ENCODE results near the gene ALDH4A1. TPM values are rescaled to one million over a fixed set of nuclear protein-coding genes. Genes with fewer than 3 reads are reported as not detected.

ALDH4A1 gene
- total and polyA plus RNA-seq, 12 donors, result 12.7 to 60.8 (median 36.6) TPM

DNA sequence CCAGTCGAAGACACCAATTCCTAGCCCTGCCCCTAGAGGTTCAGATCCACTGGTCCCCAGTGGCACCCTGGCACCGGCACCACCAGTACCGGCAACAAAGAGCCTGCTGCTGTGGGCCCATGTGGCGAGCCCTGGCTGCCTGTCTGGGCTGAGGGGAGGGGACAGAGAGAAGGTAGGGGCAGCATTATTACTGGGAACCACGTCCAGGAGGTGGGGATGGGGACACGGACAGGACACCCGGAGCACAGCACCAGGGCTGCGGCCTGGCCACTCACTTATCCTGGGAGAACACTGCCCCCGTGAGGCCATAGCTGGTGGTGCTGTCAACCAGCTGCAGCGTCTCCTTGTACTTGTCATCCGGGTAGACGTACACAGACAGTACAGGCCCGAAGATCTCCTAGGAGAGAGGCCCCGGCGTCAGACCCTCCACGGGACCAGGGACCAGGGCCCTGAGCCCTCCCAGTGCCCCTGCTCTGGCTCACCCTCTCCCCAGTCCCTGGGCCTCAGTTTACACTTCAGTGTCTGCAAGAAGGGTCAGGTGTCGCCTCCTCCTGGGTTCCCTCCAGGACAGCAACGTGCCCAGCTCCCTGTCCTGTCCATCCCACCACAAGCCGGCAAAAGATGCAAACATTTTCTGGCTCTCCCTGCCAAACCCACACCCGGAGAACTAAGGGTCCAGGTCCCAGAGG is 27.1 kb downstream of the ALDH4A1 start:
- ATAC-seq, result peak; percentile 47 to 84 (median 77)

DNA sequence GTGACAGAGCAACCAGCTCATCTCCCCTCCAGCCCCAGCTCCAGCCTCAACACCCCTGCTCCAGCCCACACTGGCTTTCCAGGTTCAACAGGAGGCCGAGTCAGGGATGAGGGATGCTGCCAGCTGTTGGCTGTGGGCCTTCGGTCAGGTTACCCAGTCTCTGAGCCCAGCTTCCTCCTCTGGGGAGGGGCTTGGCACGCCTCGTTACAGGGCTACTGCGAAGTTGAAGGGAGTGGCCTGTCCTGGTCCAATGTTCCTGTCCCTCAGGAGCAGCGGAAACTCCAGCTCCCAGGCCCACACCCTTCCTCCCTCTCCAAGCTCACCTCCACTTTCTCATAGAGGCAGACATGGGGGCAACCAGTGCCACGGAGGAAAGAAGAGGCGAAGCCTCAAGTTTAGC is 27.8 kb downstream of the ALDH4A1 start:
- 63 to 72% methylated on average over 8 of the region's 8 CpGs for WGBS, 2 donors
- DNase-seq, result no peak
- Histone ChIP-seq H3K27ac (no peak overlapping the region), H3K36me3 (peaks cover 0 to 23% (median 0%) of the 10 kb centered on the region in 9 donors), H3K9me3 (no peaks in the 10 kb centered on the region), H3K4me3 (no peak overlapping the region), H3K4me1 (peaks cover 0 to 11% (median 6%) of the 10 kb centered on the region in 9 donors), H3K27me3 (no peaks in the 10 kb centered on the region)
- peak in 6 of 8 donors; percentile 12 to 68 (median 36) for ATAC-seq
- intact Hi-C loops (cut with DNase I), result loop anchor here in 7 of 10 donors (2.0 to 5.0 kb wide), 3 partner anchors 276 to 278 kb away; no protein-coding TSS in a partner anchor
- no peak for TF ChIP-seq CTCF (IDR thresholded peaks at IDR 0.05)

More for the DNA sequence above, 27.1 kb downstream of the ALDH4A1 start:
- Histone ChIP-seq H3K9me3 (no peaks in the 10 kb centered on the region), H3K4me3 (no peak overlapping the region), H3K27ac (no peak overlapping the region), H3K36me3 (peaks cover 0 to 23% (median 0%) of the 10 kb centered on the region in 9 donors), H3K27me3 (no peaks in the 10 kb centered on the region), H3K4me1 (peaks cover 0 to 11% (median 6%) of the 10 kb centered on the region in 9 donors)
- WGBS, 2 donors, result 44 to 52% methylated on average over 20 of the region's 20 CpGs
- peak; percentile 55 to 87 (median 86) for TF ChIP-seq CTCF (IDR thresholded peaks at IDR 0.05)
- peak; percentile 77 to 79 for DNase-seq
- intact Hi-C loops (cut with DNase I), result loop anchor here in 7 of 10 donors (2.0 to 5.0 kb wide), 3 partner anchors 276 to 278 kb away; no protein-coding TSS in a partner anchor

DNA sequence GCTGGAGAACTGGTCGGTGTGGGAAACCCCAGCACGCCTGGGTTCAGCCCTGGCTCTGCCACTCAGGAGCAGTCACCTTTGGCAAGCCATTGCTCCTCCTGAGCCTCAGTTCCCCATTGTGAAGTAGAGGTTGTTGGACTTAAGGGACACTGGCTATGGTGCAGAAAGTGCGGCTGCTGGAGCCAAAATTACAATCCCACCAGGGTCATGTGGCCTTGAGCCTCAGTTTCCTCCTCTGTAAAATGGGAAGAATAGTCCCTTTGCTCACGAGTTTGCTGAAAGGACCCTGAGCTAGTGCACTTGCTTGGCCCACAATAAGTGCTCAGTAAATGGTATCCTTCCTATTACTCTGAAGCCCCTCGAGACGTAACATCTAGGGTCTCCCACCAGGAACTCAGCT is 28.3 kb downstream of the ALDH4A1 start:
- H3K27ac ChIP-seq, result no peak overlapping the region
- intact Hi-C loops (cut with DNase I), result loop anchor here in 7 of 10 donors (2.0 to 5.0 kb wide), 3 partner anchors 275 to 277 kb away; no protein-coding TSS in a partner anchor
- peaks cover 0 to 11% (median 6%) of the 10 kb centered on the region in 9 donors for H3K4me1 ChIP-seq
- no peaks in the 10 kb centered on the region for H3K27me3 ChIP-seq
- WGBS, 2 donors, result 93 to 96% methylated on average over 6 of the region's 6 CpGs
- H3K36me3 ChIP-seq, result peaks cover 0 to 19% (median 0%) of the 10 kb centered on the region in 9 donors
- TF ChIP-seq CTCF (IDR thresholded peaks at IDR 0.05), result no peak
- H3K4me3 ChIP-seq, result no peak overlapping the region
- no peak for DNase-seq
- H3K9me3 ChIP-seq, result no peaks in the 10 kb centered on the region
- no peak for ATAC-seq

DNA sequence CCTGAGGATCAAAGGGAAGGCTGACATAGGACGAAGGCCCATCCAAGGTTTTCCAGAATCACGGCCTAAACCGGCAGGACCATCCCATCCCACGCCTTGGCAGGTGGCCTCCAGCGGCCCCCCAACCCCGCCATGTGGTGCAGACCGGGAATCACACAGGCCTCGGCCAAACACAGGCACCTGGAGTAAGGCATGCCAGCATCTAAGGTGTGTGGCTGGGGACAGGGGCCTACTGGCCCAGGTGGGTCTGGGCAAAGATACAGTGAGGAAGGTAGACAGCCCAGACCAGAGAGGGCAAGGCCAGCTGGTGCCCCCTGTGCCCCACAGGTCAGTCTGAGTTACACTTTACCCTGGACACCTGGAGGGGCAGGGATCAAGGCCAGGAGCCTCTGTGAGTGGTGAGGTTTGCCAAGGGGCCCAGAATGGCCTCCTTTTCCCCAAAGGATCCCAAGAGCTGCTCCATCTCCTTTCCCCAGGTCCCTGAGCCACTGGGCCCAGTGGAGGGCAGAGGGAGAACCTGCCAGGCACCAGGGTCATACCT is 30.2 kb downstream of the ALDH4A1 start:
- ATAC-seq (no peak), DNase-seq (no peak)
- H3K36me3 ChIP-seq, result peaks cover 0 to 17% (median 0%) of the 10 kb centered on the region in 9 donors
- peaks cover 0 to 11% (median 0%) of the 10 kb centered on the region in 7 donors for H3K27me3 ChIP-seq
- no peak overlapping the region for H3K4me3 ChIP-seq
- H3K9me3 ChIP-seq, result no peaks in the 10 kb centered on the region
- H3K27ac ChIP-seq, result no peak overlapping the region
- intact Hi-C loops (cut with DNase I), result loop anchor here in 2 of 10 donors (5.0 kb wide), 1 partner anchor 275 kb away; no protein-coding TSS in a partner anchor
- no peak for TF ChIP-seq CTCF (IDR thresholded peaks at IDR 0.05)
- peaks cover 0 to 11% (median 6%) of the 10 kb centered on the region in 9 donors for H3K4me1 ChIP-seq
- WGBS, 2 donors, result 88 to 90% methylated on average over 8 of the region's 8 CpGs
